ENCODE results near the gene BRINP3. TPM values are rescaled to one million over a fixed set of nuclear protein-coding genes. Genes with fewer than 3 reads are reported as not detected.
"Not testable (repeated sequence)": the region's sequence is repeated elsewhere in the genome, so short reads cannot be mapped to it uniquely, and the experiment has no call there.

Gene BRINP3
- total and polyA plus RNA-seq, 3 experiments from 2014 or later: not detected

DNA sequence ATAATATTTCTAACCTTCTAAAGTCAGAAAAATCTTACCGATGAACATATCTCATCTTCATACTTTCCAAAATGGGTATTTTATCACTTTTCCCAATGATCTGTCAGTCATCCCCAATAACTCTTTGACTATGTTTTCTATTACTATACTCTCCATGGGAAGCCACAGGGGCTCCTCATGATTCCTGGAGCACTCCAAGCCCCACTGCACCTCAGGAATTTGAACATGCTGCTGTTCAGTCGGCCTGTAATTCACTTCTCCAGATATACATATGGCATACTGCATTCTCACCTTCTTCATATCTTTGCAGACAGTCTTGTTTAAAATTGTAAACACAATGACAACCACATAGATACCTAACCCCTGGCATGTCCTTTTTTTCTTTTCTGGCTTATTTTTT, 333.0 kb downstream of the BRINP3 start:
- Mint-ChIP-seq H3K36me3 (no peaks in the 10 kb centered on the region), H3K27ac (no peak overlapping the region), H3K4me3 (no peak overlapping the region), H3K4me1 (no peaks in the 10 kb centered on the region), H3K9me3 (peaks cover 2 to 37% (median 11%) of the 10 kb centered on the region in 5 donors), H3K27me3 (no peaks in the 10 kb centered on the region)
- Histone ChIP-seq H3K27me3 (ENCODE audit: insufficient read depth, low read length, poor library complexity, severe bottlenecking) (no peaks in the 10 kb centered on the region), H3K27ac (ENCODE audit: low read depth, low read length) (no peak overlapping the region), H3K36me3 (ENCODE audit: insufficient read depth, low read length) (no peaks in the 10 kb centered on the region), H3K9me3 (ENCODE audit: low read length) (no peaks in the 10 kb centered on the region), H3K4me1 (ENCODE audit: insufficient read depth, low read length) (no peaks in the 10 kb centered on the region), H3K4me3 (ENCODE audit: low read length) (no peak overlapping the region)
- CTCF ChIA-PET: no interaction called here
- no peak for DNase-seq
- POLR2A ChIA-PET: no interaction called here

DNA sequence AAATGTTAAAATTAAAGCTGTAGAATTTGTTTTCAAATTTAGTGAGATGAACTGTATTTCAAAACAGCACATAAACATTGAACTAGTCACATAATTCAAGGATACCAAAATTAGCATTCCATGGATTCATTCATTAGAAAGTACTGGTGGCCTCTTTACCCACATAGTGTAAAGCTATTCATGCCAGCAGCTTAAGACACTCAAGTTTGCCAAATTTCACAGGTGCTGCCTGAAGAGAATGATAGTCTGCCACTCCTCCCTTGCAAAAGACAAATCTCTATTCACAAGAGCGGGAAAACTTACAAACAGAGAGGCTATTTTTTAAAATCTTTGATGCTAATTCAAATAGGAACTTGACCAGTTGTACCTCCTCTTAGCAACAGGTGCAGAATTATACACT, 337.0 kb downstream of the BRINP3 start:
- Mint-ChIP-seq H3K27ac (no peak overlapping the region), H3K27me3 (no peaks in the 10 kb centered on the region), H3K36me3 (no peaks in the 10 kb centered on the region), H3K4me1 (no peaks in the 10 kb centered on the region), H3K9me3 (peaks cover 14 to 36% (median 19%) of the 10 kb centered on the region in 5 donors), H3K4me3 (no peak overlapping the region)
- ChIA-PET CTCF (no interaction called here), POLR2A (no interaction called here)
- H3K27ac ChIP-seq (ENCODE audit: low read depth, low read length): no peak overlapping the region
- H3K27me3 ChIP-seq (ENCODE audit: insufficient read depth, low read length, poor library complexity, severe bottlenecking): no peaks in the 10 kb centered on the region
- H3K9me3 ChIP-seq (ENCODE audit: low read length): no peaks in the 10 kb centered on the region
- no peaks in the 10 kb centered on the region for H3K36me3 ChIP-seq (ENCODE audit: insufficient read depth, low read length)
- no peak for DNase-seq
- no peak overlapping the region for H3K4me3 ChIP-seq (ENCODE audit: low read length)
- no peaks in the 10 kb centered on the region for H3K4me1 ChIP-seq (ENCODE audit: insufficient read depth, low read length)

DNA sequence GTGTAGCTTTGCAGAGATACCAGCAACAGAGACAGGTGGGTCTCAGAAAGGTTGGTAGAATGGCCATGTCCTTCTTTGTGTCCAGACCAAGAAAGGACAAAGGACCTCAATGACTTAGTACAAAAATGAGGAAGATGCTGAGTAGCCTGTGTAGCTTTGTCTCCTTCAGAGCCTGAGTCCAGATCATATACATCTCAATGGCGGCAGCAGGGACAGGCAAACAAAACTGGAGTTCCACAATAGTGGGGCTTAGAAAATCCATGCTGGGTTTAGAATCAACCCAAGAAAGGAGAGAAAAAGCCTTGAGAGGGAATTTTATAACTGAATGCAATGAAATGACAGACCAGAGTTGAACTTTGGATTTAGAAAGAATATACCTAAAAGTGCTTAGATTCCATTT, 339.0 kb downstream of the BRINP3 start:
- Histone ChIP-seq H3K9me3 (ENCODE audit: low read length) (no peaks in the 10 kb centered on the region), H3K27me3 (ENCODE audit: insufficient read depth, low read length, poor library complexity, severe bottlenecking) (no peaks in the 10 kb centered on the region), H3K4me3 (ENCODE audit: low read length) (no peak overlapping the region), H3K4me1 (ENCODE audit: insufficient read depth, low read length) (no peaks in the 10 kb centered on the region), H3K36me3 (ENCODE audit: insufficient read depth, low read length) (no peaks in the 10 kb centered on the region), H3K27ac (ENCODE audit: low read depth, low read length) (no peak overlapping the region)
- CTCF ChIA-PET: interaction anchor here (0.7 kb wide), 1 partner anchor 69 kb away, joined by 3 read pairs; no protein-coding TSS in a partner anchor
- no peak for DNase-seq
- Mint-ChIP-seq H3K27me3 (no peaks in the 10 kb centered on the region), H3K9me3 (peaks cover 13 to 33% (median 19%) of the 10 kb centered on the region in 5 donors), H3K36me3 (no peaks in the 10 kb centered on the region), H3K4me3 (no peak overlapping the region), H3K27ac (no peak overlapping the region), H3K4me1 (no peaks in the 10 kb centered on the region)
- POLR2A ChIA-PET: no interaction called here

DNA sequence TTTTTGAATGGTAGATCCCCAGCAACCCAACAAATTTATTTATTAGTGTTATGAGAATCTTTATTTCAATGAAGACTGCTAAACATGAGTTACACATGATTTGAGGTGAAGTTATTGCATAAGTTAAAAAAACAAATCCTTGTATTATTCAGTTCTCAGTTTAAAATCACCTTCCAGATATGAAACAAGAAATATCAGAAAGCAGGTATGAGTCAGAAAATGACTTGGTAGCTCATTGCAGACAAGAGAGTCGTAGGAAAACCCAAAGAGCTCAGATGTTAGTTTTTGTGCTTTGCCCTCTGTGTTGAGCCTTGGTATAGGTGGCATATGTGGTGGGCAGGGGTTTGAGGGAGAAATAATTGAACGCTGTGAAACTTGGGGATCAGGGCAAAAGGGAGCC, 339.4 kb downstream of the BRINP3 start:
- no peaks in the 10 kb centered on the region for H3K27me3 ChIP-seq (ENCODE audit: insufficient read depth, low read length, poor library complexity, severe bottlenecking)
- Mint-ChIP-seq H3K4me3 (no peak overlapping the region), H3K36me3 (no peaks in the 10 kb centered on the region), H3K27me3 (no peaks in the 10 kb centered on the region), H3K4me1 (no peaks in the 10 kb centered on the region), H3K9me3 (peaks cover 13 to 32% (median 22%) of the 10 kb centered on the region in 5 donors), H3K27ac (no peak overlapping the region)
- H3K27ac ChIP-seq (ENCODE audit: low read depth, low read length): no peak overlapping the region
- no peaks in the 10 kb centered on the region for H3K36me3 ChIP-seq (ENCODE audit: insufficient read depth, low read length)
- no peak for DNase-seq
- no peaks in the 10 kb centered on the region for H3K4me1 ChIP-seq (ENCODE audit: insufficient read depth, low read length)
- no peaks in the 10 kb centered on the region for H3K9me3 ChIP-seq (ENCODE audit: low read length)
- ChIA-PET POLR2A (no interaction called here), CTCF (no interaction called here)
- no peak overlapping the region for H3K4me3 ChIP-seq (ENCODE audit: low read length)

DNA sequence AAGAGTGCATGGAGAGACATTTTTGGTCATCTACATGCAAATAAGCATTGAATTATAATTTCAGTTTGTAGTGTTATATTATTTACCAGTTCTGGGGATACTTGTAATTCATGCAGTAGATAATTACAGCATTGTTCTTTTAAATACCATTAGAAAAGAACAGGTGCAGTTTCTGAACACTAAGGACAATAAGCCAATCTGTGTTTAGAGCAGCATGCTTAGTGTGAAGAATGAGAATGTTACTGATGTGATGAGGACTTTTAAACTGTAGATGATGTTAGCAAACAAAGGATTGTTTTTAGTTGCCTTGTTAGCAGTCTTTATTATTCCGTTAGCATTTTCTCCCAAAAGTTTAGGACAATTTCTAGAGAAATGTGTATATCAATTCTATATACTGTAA, 348.3 kb downstream of the BRINP3 start:
- no peaks in the 10 kb centered on the region for H3K4me1 ChIP-seq (ENCODE audit: insufficient read depth, low read length)
- H3K36me3 Mint-ChIP-seq: no peaks in the 10 kb centered on the region
- DNase-seq: no peak
- H3K27ac ChIP-seq (ENCODE audit: low read depth, low read length): no peak overlapping the region
- POLR2A ChIA-PET: no interaction called here
- no peaks in the 10 kb centered on the region for H3K27me3 Mint-ChIP-seq
- CTCF ChIA-PET: no interaction called here
- no peaks in the 10 kb centered on the region for H3K4me1 Mint-ChIP-seq
- peaks cover 2 to 44% (median 10%) of the 10 kb centered on the region in 5 donors for H3K9me3 Mint-ChIP-seq
- H3K4me3 ChIP-seq (ENCODE audit: low read length): no peak overlapping the region
- no peaks in the 10 kb centered on the region for H3K9me3 ChIP-seq (ENCODE audit: low read length)
- no peak overlapping the region for H3K4me3 Mint-ChIP-seq
- H3K27me3 ChIP-seq (ENCODE audit: insufficient read depth, low read length, poor library complexity, severe bottlenecking): no peaks in the 10 kb centered on the region
- H3K27ac Mint-ChIP-seq: no peak overlapping the region
- no peaks in the 10 kb centered on the region for H3K36me3 ChIP-seq (ENCODE audit: insufficient read depth, low read length)

DNA sequence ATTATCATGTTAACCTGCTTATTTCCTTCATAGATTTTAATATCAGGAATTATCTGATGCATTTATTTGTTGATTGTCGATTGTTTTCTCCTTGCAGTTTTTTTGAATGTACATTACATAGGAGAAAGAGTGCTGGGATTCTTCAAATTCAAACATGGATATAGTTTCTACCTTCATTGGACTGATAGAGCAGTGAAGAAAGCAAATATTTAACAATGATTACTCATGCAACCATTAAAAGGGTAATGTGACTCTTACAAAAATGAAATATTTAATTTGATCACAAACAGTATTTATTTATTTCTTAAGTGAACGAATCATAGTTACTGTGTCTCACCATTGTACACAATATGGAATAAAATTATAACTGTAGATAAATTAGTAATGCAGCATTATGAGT, 350.9 kb downstream of the BRINP3 start:
- Mint-ChIP-seq H3K27me3 (no peaks in the 10 kb centered on the region), H3K4me3 (no peak overlapping the region), H3K36me3 (no peaks in the 10 kb centered on the region), H3K9me3 (peaks cover 5 to 55% (median 14%) of the 10 kb centered on the region in 5 donors), H3K27ac (no peak overlapping the region), H3K4me1 (no peaks in the 10 kb centered on the region)
- Histone ChIP-seq H3K9me3 (ENCODE audit: low read length) (no peaks in the 10 kb centered on the region), H3K27ac (ENCODE audit: low read depth, low read length) (no peak overlapping the region), H3K27me3 (ENCODE audit: insufficient read depth, low read length, poor library complexity, severe bottlenecking) (no peaks in the 10 kb centered on the region), H3K4me1 (ENCODE audit: insufficient read depth, low read length) (no peaks in the 10 kb centered on the region), H3K36me3 (ENCODE audit: insufficient read depth, low read length) (no peaks in the 10 kb centered on the region), H3K4me3 (ENCODE audit: low read length) (no peak overlapping the region)
- ChIA-PET CTCF (no interaction called here), POLR2A (no interaction called here)
- DNase-seq: no peak

DNA sequence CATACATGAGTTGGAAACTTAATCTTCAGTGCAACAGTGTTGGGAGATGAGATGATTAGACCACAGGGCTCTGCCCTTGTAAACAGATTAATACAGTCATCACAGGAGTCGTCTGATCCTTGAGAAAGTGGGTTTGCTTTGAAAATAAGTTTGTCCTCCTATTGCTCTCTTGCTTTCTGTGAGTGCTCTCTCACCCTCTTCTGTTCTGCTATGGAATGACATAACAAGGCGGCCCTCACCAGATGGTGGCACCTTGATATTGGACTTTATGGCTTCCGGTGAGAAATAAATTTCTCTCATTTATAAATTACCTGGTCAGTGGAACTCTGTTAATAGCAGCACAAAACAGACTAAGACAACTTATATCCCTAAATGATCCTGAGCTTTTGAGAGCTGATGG, 353.6 kb downstream of the BRINP3 start:
- no peaks in the 10 kb centered on the region for H3K36me3 Mint-ChIP-seq
- H3K27me3 Mint-ChIP-seq: no peaks in the 10 kb centered on the region
- Histone ChIP-seq H3K27me3 (ENCODE audit: insufficient read depth, low read length, poor library complexity, severe bottlenecking) (no peaks in the 10 kb centered on the region), H3K36me3 (ENCODE audit: insufficient read depth, low read length) (no peaks in the 10 kb centered on the region), H3K4me3 (ENCODE audit: low read length) (no peak overlapping the region), H3K27ac (ENCODE audit: low read depth, low read length) (no peak overlapping the region), H3K4me1 (ENCODE audit: insufficient read depth, low read length) (no peaks in the 10 kb centered on the region), H3K9me3 (ENCODE audit: low read length) (no peaks in the 10 kb centered on the region)
- no peaks in the 10 kb centered on the region for H3K4me1 Mint-ChIP-seq
- no peak overlapping the region for H3K4me3 Mint-ChIP-seq
- no peak overlapping the region for H3K27ac Mint-ChIP-seq
- ChIA-PET POLR2A (no interaction called here), CTCF (no interaction called here)
- no peak for DNase-seq
- H3K9me3 Mint-ChIP-seq: peaks cover 5 to 41% (median 11%) of the 10 kb centered on the region in 5 donors

DNA sequence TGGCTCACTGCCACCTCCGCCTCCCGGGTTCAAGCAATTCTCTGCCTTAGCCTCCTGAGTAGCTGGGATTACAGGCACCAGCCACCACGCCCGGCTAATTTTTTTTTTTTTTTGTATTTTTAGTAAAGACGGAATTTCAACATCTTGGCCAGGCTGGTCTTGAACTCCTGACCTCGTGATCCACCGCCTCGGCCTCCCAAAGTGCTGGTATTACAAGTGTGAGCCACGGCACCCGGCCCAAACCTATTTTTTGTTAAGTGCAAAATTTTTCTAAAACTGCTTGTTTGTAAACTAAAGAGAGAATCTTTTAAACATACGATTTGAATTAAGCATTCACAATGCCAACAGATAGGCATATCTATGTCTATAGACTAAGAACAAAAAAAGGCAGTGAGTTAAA, 357.1 kb downstream of the BRINP3 start:
- H3K36me3 ChIP-seq (ENCODE audit: insufficient read depth, low read length); H3K4me3 ChIP-seq (ENCODE audit: low read length); H3K4me1 Mint-ChIP-seq; H3K4me3 Mint-ChIP-seq; H3K27ac ChIP-seq (ENCODE audit: low read depth, low read length); CTCF ChIA-PET; H3K27me3 ChIP-seq (ENCODE audit: insufficient read depth, low read length, poor library complexity, severe bottlenecking); H3K27ac Mint-ChIP-seq; POLR2A ChIA-PET; H3K4me1 ChIP-seq (ENCODE audit: insufficient read depth, low read length); DNase-seq; H3K27me3 Mint-ChIP-seq; H3K9me3 ChIP-seq (ENCODE audit: low read length); H3K36me3 Mint-ChIP-seq: not testable (repeated sequence)
- H3K9me3 Mint-ChIP-seq: peaks cover 3 to 29% (median 11%) of the 10 kb centered on the region in 5 donors

DNA sequence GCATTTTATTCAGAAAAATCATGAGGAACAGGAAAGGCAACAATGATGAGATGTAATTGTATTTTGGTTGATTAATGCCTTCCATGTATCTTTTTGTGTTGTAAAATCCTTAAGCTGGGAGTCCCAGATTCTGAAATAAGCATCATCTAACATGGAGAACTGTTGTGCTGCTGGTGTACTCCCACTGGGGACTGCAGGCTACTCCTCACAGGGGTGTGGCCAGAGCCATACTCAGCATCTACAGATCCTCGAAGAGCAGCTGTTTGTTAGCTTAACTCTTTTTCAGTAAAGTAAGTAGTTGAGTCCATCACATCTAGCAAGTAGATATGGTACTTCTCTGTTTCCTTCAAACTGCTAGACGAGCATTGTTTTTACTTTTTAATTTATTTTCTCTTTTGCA, 358.0 kb downstream of the BRINP3 start:
- Mint-ChIP-seq H3K4me1 (no peaks in the 10 kb centered on the region), H3K36me3 (no peaks in the 10 kb centered on the region), H3K27me3 (no peaks in the 10 kb centered on the region), H3K27ac (no peak overlapping the region), H3K4me3 (no peak overlapping the region), H3K9me3 (peaks cover 3 to 35% (median 13%) of the 10 kb centered on the region in 5 donors)
- no peaks in the 10 kb centered on the region for H3K9me3 ChIP-seq (ENCODE audit: low read length)
- H3K4me3 ChIP-seq (ENCODE audit: low read length): no peak overlapping the region
- DNase-seq: no peak
- no peaks in the 10 kb centered on the region for H3K36me3 ChIP-seq (ENCODE audit: insufficient read depth, low read length)
- ChIA-PET CTCF (no interaction called here), POLR2A (no interaction called here)
- no peak overlapping the region for H3K27ac ChIP-seq (ENCODE audit: low read depth, low read length)
- H3K27me3 ChIP-seq (ENCODE audit: insufficient read depth, low read length, poor library complexity, severe bottlenecking): no peaks in the 10 kb centered on the region
- no peaks in the 10 kb centered on the region for H3K4me1 ChIP-seq (ENCODE audit: insufficient read depth, low read length)
